ENCODE results near the gene PCSK9. TPM values are rescaled to one million over a fixed set of nuclear protein-coding genes. Genes with fewer than 3 reads are reported as not detected.
A peak's percentile ranks its signal among the peaks of the same experiment; 100 is the strongest.

The PCSK9 gene
- total RNA-seq, 5 donors from 2014 or later (not counting 1 experiment from before 2014, with no cell fraction given), result 0.30 to 0.38 (median 0.35) TPM; not detected in 2

- no peak for ATAC-seq (replicated peaks in 1 of 4)
- Histone ChIP-seq H3K27me3 (replicated peaks in 1 of 2; ENCODE audit: control insufficient read depth in 2 of 2, extremely low read depth in 1 of 2, insufficient read depth in 2 of 2, low read length in 1 of 2) (no peaks in the 10 kb centered on the region), H3K9me3 (no peaks in the 10 kb centered on the region), H3K36me3 (ENCODE audit: control insufficient read depth in 2 of 2, extremely low read depth in 1 of 2, insufficient read depth in 1 of 2, low read length in 1 of 2) (peaks cover 4 to 96% of the 10 kb centered on the region in 2 donors), H3K4me3 (ENCODE audit: control insufficient read depth in 1 of 2, extremely low read depth in 1 of 2, low read length in 1 of 2) (no peak overlapping the region), H3K27ac (ENCODE audit: low read length) (no peak overlapping the region), H3K4me1 (ENCODE audit: control insufficient read depth in 1 of 2, extremely low read depth in 1 of 2, insufficient read depth in 2 of 2, low read length in 2 of 2) (no peaks in the 10 kb centered on the region)
- H3K9me3 Mint-ChIP-seq, result no peaks in the 10 kb centered on the region
- POLR2A ChIA-PET, result no interaction called here
- H3K27me3 Mint-ChIP-seq, result no peaks in the 10 kb centered on the region
- CTCF ChIA-PET, result no interaction called here
- 100% methylated on average over 1 of the region's 1 CpG for WGBS (ENCODE audit: insufficient coverage)
- H3K4me1 Mint-ChIP-seq, result no peaks in the 10 kb centered on the region
- no peak for DNase-seq
- peak overlapping the region; percentile 36 to 66 for H3K27ac Mint-ChIP-seq
- peaks cover 75% of the 10 kb centered on the region for H3K36me3 Mint-ChIP-seq
- H3K4me3 Mint-ChIP-seq, result no peak overlapping the region
These were observed 37.0 kb downstream of the PCSK9 start for GRCh38 chr1:55076356-55076755.

- Histone ChIP-seq H3K27me3 (replicated peaks in 1 of 2; ENCODE audit: control insufficient read depth in 2 of 2, extremely low read depth in 1 of 2, insufficient read depth in 2 of 2, low read length in 1 of 2) (no peaks in the 10 kb centered on the region), H3K36me3 (ENCODE audit: control insufficient read depth in 2 of 2, extremely low read depth in 1 of 2, insufficient read depth in 1 of 2, low read length in 1 of 2) (peaks cover 0 to 96% of the 10 kb centered on the region in 2 donors), H3K4me3 (ENCODE audit: control insufficient read depth in 1 of 2, extremely low read depth in 1 of 2, low read length in 1 of 2) (no peak overlapping the region), H3K9me3 (no peaks in the 10 kb centered on the region), H3K27ac (ENCODE audit: low read length) (no peak overlapping the region), H3K4me1 (ENCODE audit: control insufficient read depth in 1 of 2, extremely low read depth in 1 of 2, insufficient read depth in 2 of 2, low read length in 2 of 2) (no peaks in the 10 kb centered on the region)
- H3K27me3 Mint-ChIP-seq, result no peaks in the 10 kb centered on the region
- no peaks in the 10 kb centered on the region for H3K9me3 Mint-ChIP-seq
- no peaks in the 10 kb centered on the region for H3K4me1 Mint-ChIP-seq
- H3K27ac Mint-ChIP-seq, result peak overlapping the region; percentile 13 to 46
- ChIA-PET POLR2A (no interaction called here), CTCF (interaction anchor here in 1 of 2 donors (0.6 kb wide), 1 partner anchor 195 kb away, joined by 3 read pairs; no protein-coding TSS in a partner anchor)
- WGBS (ENCODE audit: insufficient coverage), result 100% methylated on average over 2 of the region's 3 CpGs
- H3K36me3 Mint-ChIP-seq, result peaks cover 78% of the 10 kb centered on the region
- no peak for DNase-seq
- no peak for ATAC-seq (replicated peaks in 1 of 4)
- no peak overlapping the region for H3K4me3 Mint-ChIP-seq
These were observed 39.1 kb downstream of the PCSK9 start for GRCh38 chr1:55078470-55078869.

DNA sequence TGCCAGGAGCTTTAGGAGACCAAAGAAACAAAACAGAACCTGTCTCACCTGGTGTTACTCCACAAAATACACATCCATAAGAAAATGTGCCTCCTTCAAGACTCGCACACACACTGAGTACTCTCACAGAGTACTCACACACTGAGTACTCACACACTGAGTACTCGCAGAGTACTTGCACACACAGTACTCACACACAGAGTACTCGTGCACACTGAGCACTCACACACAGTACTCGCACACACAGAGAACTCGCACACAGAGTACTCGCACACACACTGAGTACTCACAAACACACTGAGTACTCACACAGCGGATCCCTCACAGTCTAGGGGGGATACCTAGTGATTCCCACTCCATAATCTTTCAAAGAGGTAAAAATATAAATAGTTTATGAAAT is 40.3 kb downstream of the PCSK9 start:
- no peak for ATAC-seq (replicated peaks in 1 of 4)
- no peaks in the 10 kb centered on the region for H3K9me3 Mint-ChIP-seq
- WGBS (ENCODE audit: insufficient coverage), result 100% methylated on average over 4 of the region's 7 CpGs

DNA sequence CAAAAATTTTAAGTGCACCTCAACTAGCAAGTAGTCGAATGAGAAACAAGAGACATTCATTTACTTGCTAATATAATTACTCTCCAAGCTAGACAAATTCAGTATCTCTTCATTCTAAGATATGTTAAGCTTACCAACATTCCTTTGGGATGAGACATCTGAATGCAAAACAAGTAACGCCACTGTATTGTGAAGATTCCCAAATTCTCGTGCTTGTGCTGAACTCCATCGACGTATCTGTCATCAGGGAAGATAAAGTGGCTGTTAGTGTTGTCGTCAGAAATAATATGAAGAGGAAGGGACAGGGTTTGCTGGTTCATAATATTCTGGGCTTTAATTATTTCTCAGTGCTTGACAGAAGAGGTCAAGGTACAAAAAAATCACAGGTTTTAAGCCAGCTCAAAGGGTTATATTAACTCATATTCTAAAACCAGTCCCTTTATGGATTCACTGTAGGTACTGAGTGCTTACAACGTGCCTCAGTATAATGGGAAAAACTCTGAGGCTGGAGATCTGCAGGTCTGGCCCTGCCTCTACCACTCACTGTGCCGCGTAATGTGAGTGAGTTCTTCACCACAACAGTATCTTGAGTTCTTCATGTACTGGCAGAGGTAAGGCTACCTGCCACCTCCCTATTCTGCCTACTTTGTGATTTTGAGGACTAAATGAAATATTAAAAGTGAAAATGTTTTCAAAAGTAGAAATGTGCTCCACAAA is 42.0 kb downstream of the PCSK9 start:
- POLR2A ChIA-PET, result no interaction called here
- H3K27ac Mint-ChIP-seq, result peak overlapping the region in 1 of 2 donors; percentile 44
- H3K27me3 Mint-ChIP-seq, result no peaks in the 10 kb centered on the region

More for the DNA sequence above, 40.3 kb downstream of the PCSK9 start:
- Mint-ChIP-seq H3K4me1 (no peaks in the 10 kb centered on the region), H3K27me3 (no peaks in the 10 kb centered on the region), H3K4me3 (no peak overlapping the region), H3K36me3 (peaks cover 86% of the 10 kb centered on the region), H3K27ac (no peak overlapping the region)
- H3K4me3 ChIP-seq (ENCODE audit: control insufficient read depth in 1 of 2, extremely low read depth in 1 of 2, low read length in 1 of 2), result no peak overlapping the region
- H3K4me1 ChIP-seq (ENCODE audit: control insufficient read depth in 1 of 2, extremely low read depth in 1 of 2, insufficient read depth in 2 of 2, low read length in 2 of 2), result no peaks in the 10 kb centered on the region
- no peak for DNase-seq
- no peaks in the 10 kb centered on the region for H3K27me3 ChIP-seq (replicated peaks in 1 of 2; ENCODE audit: control insufficient read depth in 2 of 2, extremely low read depth in 1 of 2, insufficient read depth in 2 of 2, low read length in 1 of 2)
- CTCF ChIA-PET, result interaction anchor here in 1 of 2 donors (0.6 kb wide), 2 partner anchors 17 to 720 kb away, joined by 5 read pairs; no protein-coding TSS in a partner anchor
- no peak overlapping the region for H3K27ac ChIP-seq (ENCODE audit: low read length)
- H3K9me3 ChIP-seq, result no peaks in the 10 kb centered on the region
- POLR2A ChIA-PET, result interaction anchor here in 1 of 2 donors (0.5 kb wide), 1 partner anchor 1043 kb away, joined by 4 read pairs; no protein-coding TSS in a partner anchor
- H3K36me3 ChIP-seq (ENCODE audit: control insufficient read depth in 2 of 2, extremely low read depth in 1 of 2, insufficient read depth in 1 of 2, low read length in 1 of 2), result peaks cover 0 to 96% of the 10 kb centered on the region in 2 donors

GRCh38 chr1:55081905-55082296 is 42.6 kb downstream of the PCSK9 start:
- Mint-ChIP-seq H3K4me3 (no peak overlapping the region), H3K4me1 (no peaks in the 10 kb centered on the region), H3K36me3 (peaks cover 81% of the 10 kb centered on the region), H3K27me3 (no peaks in the 10 kb centered on the region), H3K27ac (peak overlapping the region in 1 of 2 donors; percentile 44), H3K9me3 (no peaks in the 10 kb centered on the region)
- ChIA-PET POLR2A (no interaction called here), CTCF (no interaction called here)
- ATAC-seq (replicated peaks in 1 of 4) (no peak), DNase-seq (no peak)
- Histone ChIP-seq H3K27ac (ENCODE audit: low read length) (no peak overlapping the region), H3K36me3 (ENCODE audit: control insufficient read depth in 2 of 2, extremely low read depth in 1 of 2, insufficient read depth in 1 of 2, low read length in 1 of 2) (peaks cover 11 to 96% of the 10 kb centered on the region in 2 donors), H3K4me3 (ENCODE audit: control insufficient read depth in 1 of 2, extremely low read depth in 1 of 2, low read length in 1 of 2) (no peak overlapping the region), H3K9me3 (no peaks in the 10 kb centered on the region), H3K27me3 (replicated peaks in 1 of 2; ENCODE audit: control insufficient read depth in 2 of 2, extremely low read depth in 1 of 2, insufficient read depth in 2 of 2, low read length in 1 of 2) (no peaks in the 10 kb centered on the region), H3K4me1 (ENCODE audit: control insufficient read depth in 1 of 2, extremely low read depth in 1 of 2, insufficient read depth in 2 of 2, low read length in 2 of 2) (no peaks in the 10 kb centered on the region)
- WGBS (ENCODE audit: insufficient coverage), result no CpG with 5 or more reads among the region's 2 CpGs

More for the DNA sequence above, 42.0 kb downstream of the PCSK9 start:
- WGBS (ENCODE audit: insufficient coverage), result 100% methylated on average over 3 of the region's 9 CpGs
- Mint-ChIP-seq H3K36me3 (peaks cover 84% of the 10 kb centered on the region), H3K9me3 (no peaks in the 10 kb centered on the region), H3K4me3 (no peak overlapping the region), H3K4me1 (no peaks in the 10 kb centered on the region)
- Histone ChIP-seq H3K36me3 (ENCODE audit: control insufficient read depth in 2 of 2, extremely low read depth in 1 of 2, insufficient read depth in 1 of 2, low read length in 1 of 2) (peaks cover 9 to 97% of the 10 kb centered on the region in 2 donors), H3K4me3 (ENCODE audit: control insufficient read depth in 1 of 2, extremely low read depth in 1 of 2, low read length in 1 of 2) (no peak overlapping the region), H3K27me3 (replicated peaks in 1 of 2; ENCODE audit: control insufficient read depth in 2 of 2, extremely low read depth in 1 of 2, insufficient read depth in 2 of 2, low read length in 1 of 2) (no peaks in the 10 kb centered on the region), H3K4me1 (ENCODE audit: control insufficient read depth in 1 of 2, extremely low read depth in 1 of 2, insufficient read depth in 2 of 2, low read length in 2 of 2) (no peaks in the 10 kb centered on the region), H3K27ac (ENCODE audit: low read length) (no peak overlapping the region), H3K9me3 (no peaks in the 10 kb centered on the region)
- no peak for ATAC-seq (replicated peaks in 1 of 4)
- CTCF ChIA-PET, result no interaction called here
- DNase-seq, result no peak

GRCh38 chr1:55084257-55084656 is 44.9 kb downstream of the PCSK9 start:
- ChIA-PET POLR2A (no interaction called here), CTCF (no interaction called here)
- H3K4me1 ChIP-seq (ENCODE audit: control insufficient read depth in 1 of 2, extremely low read depth in 1 of 2, insufficient read depth in 2 of 2, low read length in 2 of 2), result no peaks in the 10 kb centered on the region
- 99% methylated on average over 5 of the region's 7 CpGs for WGBS (ENCODE audit: insufficient coverage)
- DNase-seq (no peak), ATAC-seq (replicated peaks in 1 of 4) (no peak)
- H3K36me3 ChIP-seq (ENCODE audit: control insufficient read depth in 2 of 2, extremely low read depth in 1 of 2, insufficient read depth in 1 of 2, low read length in 1 of 2), result peaks cover 19 to 93% of the 10 kb centered on the region in 2 donors
- Mint-ChIP-seq H3K27ac (no peak overlapping the region), H3K4me3 (no peak overlapping the region), H3K36me3 (peaks cover 81% of the 10 kb centered on the region), H3K27me3 (no peaks in the 10 kb centered on the region), H3K9me3 (no peaks in the 10 kb centered on the region), H3K4me1 (peaks cover 0 to 2% (median 2%) of the 10 kb centered on the region in 3 donors)
- no peaks in the 10 kb centered on the region for H3K27me3 ChIP-seq (replicated peaks in 1 of 2; ENCODE audit: control insufficient read depth in 2 of 2, extremely low read depth in 1 of 2, insufficient read depth in 2 of 2, low read length in 1 of 2)
- no peaks in the 10 kb centered on the region for H3K9me3 ChIP-seq
- H3K4me3 ChIP-seq (ENCODE audit: control insufficient read depth in 1 of 2, extremely low read depth in 1 of 2, low read length in 1 of 2), result no peak overlapping the region
- H3K27ac ChIP-seq (ENCODE audit: low read length), result no peak overlapping the region
